PC-9 (cell line): ENCODE measurements around the gene CTNNAL1.

Source experiments
- EZH2 ChIP-seq: fragments of 200-600 bp; sonication (generic); IDR thresholded peaks from 2 replicates; pipeline ENCODE4 v1.8.0; 2017; ENCODE audit warnings: antibody characterized with exemption, low read depth
- TF ChIP-seq, protein P1 (sequence below): fragments of 200-600 bp; sonication (generic); conservative IDR thresholded peaks from 2 replicates; pipeline ENCODE4 v1.6.1; 2017; ENCODE audit warnings: mixed run types, antibody characterized with exemption, mild to moderate bottlenecking, moderate library complexity

DNA sequence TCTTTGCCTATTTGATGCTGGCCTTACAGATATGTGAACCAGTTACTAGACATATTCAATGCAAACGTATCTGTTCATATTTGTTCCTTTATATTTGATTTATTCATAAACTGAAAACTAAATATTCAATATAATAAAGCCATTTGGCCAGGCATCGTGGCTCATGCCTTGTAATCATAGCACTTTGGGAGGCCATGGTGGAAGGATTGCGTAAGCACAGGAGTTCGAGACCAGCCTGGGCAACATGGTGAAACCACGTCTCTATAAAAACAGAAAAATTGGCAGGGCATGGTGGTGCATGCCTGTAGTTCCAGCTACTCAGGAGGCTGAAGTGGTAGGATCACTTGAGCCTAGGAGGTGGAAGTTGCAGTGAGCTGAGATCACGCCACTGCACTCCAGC lies 49.2 kb upstream of the CTNNAL1 start:
- TF ChIP-seq, protein P1, sequence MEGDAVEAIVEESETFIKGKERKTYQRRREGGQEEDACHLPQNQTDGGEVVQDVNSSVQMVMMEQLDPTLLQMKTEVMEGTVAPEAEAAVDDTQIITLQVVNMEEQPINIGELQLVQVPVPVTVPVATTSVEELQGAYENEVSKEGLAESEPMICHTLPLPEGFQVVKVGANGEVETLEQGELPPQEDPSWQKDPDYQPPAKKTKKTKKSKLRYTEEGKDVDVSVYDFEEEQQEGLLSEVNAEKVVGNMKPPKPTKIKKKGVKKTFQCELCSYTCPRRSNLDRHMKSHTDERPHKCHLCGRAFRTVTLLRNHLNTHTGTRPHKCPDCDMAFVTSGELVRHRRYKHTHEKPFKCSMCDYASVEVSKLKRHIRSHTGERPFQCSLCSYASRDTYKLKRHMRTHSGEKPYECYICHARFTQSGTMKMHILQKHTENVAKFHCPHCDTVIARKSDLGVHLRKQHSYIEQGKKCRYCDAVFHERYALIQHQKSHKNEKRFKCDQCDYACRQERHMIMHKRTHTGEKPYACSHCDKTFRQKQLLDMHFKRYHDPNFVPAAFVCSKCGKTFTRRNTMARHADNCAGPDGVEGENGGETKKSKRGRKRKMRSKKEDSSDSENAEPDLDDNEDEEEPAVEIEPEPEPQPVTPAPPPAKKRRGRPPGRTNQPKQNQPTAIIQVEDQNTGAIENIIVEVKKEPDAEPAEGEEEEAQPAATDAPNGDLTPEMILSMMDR = no peak
- no peak for TF ChIP-seq EZH2
